ENCODE measurements around the gene TRAF3IP3.
A peak's percentile ranks its signal among the peaks of the same experiment; 100 is the strongest.

TRAF3IP3 gene

DNA sequence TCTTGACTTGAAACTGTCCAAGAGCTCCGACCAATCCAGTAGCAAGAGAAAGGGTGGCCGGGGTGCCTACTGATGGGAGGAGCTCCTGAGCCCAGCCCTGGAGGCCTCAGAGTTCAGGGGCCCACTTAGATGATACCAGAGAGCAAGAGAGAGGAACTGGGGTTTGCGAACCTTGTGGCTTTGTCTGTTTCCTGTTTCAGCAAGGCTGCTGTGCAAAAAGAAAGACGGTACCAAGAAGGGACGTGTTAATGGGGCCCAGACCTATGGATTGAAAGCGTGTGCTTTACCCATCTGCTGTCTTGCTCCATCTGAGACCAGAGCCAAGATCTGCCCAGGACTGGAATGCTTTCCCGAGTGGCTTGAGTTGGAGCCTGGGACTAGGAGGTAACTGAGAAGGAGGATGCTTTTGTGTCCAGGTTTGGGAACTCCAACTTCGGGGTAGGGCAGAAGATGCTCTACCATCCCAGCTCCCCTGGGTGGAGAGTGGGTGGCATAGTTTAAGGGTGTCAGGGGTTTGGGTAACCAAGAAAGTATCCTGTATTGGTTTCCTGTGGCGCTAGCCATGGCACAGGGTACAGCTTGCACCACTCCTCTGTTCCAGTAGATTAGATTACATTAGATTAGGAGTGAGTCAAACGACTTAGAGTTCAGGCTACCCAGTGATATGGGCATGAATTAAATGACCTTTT lies at the start of gene TRAF3IP3:
Gene TRAF3IP3, plus strand, starts transcription at position 128 of the 689 bp plus-strand sequence. CDS start 3,987 bp downstream, outside the sequence.
- no peak within 1 kb of the TSS for H3K4me3 ChIP-seq (ENCODE audit: low read depth, low read length)

DNA sequence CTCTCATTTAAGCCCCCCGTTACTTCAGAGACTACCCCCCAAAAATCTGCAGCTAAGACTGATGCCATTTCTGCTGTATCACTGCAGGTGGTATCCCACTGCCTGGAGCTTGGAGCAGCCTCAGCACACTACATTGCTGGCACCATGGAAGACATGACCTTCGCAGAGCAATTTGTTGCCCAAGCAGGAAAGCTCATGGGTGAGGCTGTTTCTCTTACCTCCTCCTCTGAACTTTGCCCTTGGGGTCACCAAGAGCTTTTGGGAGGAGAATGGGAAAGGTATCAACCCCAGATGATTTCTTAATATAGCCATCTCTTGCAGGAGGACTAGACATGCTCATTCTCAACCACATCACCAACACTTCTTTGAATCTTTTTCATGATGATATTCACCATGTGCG lies 49.2 kb upstream of the TRAF3IP3 start:
- H3K4me3 ChIP-seq (ENCODE audit: low read depth, low read length), result no peak overlapping the region
- no peak for DNase-seq (ENCODE audit: low read depth)

More for the DNA sequence above, at the start of gene TRAF3IP3:
- DNase-seq (ENCODE audit: low read depth), result no peak

- no peak for DNase-seq (ENCODE audit: low read depth)
- H3K4me3 ChIP-seq (ENCODE audit: low read depth, low read length), result no peak overlapping the region
Measured at GRCh38 chr1:209707308-209707707, 48.5 kb upstream of the TRAF3IP3 start.

DNA sequence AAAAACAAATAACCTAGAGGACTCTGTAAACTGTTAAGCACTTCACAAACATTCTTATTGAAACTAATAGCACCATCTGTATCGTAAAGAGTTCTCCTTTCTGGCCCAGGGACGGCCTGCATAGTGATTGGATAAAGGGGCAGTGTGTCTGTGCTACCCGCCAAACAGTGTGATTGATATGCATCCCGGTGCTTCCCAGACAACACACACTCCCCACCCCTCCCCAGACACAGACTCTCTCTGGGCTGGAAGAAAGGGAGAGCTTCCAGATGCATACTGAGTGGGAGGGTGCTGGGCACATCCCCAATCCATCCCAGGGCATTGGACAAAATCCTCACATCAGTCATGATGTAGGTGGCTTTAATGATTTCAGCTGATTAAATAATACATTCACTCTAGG lies 47.6 kb upstream of the TRAF3IP3 start:
- DNase-seq (ENCODE audit: low read depth), result no peak
- H3K4me3 ChIP-seq (ENCODE audit: low read depth, low read length), result no peak overlapping the region

DNA sequence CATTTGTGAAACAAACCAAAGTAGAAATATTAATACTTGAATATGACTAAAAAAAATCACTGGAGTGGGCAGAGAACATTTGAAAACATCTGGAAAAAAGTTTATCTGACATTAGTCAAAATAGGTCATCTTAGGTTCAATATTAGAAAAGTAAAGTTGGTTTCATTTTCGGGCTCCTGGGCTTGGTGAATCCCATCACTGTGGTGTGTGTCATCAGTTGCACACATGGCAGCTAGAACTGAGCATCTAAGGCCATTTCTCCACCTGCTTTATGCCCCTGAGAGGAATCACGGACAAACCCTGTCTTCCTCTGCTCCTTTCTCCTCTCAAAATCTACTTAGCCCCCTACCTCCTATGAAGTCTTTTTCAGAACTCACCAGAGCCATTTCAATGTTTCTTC lies 45.8 kb upstream of the TRAF3IP3 start:
- no peak for DNase-seq (ENCODE audit: low read depth)
- no peak overlapping the region for H3K4me3 ChIP-seq (ENCODE audit: low read depth, low read length)

GRCh38 chr1:209710847-209711246 lies 45.0 kb upstream of the TRAF3IP3 start:
- H3K4me3 ChIP-seq (ENCODE audit: low read depth, low read length), result no peak overlapping the region
- no peak for DNase-seq (ENCODE audit: low read depth)

DNA sequence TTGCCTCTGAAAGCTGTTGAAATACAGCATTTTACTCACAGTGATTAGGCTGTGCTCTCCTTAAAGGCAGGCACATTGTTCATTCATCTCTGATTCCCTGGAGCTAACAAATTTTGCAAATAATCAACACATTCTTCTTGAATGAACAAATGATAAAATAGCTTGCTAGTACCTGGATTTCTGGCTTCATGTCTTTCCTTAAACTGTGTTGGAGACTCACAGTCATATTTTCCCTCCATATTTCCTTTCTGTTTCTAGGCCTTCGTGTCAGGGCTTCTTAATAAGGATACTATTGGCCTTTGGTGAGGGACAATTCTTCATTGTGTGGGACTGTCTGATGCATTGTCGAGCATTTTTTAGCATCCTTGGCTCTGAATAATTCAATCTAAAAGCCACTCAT lies 41.5 kb upstream of the TRAF3IP3 start:
- no peak overlapping the region for H3K4me3 ChIP-seq (ENCODE audit: low read depth, low read length)
- no peak for DNase-seq (ENCODE audit: low read depth)

DNA sequence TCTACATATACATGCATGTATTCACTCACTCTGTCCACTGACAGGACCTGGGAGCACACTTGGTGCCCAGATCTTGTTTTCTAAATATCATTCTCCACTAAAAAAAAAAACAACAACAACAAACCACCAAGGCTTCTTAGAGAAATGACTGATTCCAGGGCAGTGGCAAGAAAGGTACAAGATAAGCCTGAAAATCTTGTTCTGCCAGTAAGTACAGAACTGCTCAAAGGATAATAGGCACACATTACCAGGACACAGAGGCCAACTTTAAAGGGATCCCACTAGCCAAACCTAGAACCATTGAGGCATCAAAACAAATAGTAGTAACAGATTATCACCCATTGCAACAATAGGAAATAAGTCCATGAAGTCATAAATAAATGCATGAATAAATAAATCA lies 40.5 kb upstream of the TRAF3IP3 start:
- no peak overlapping the region for H3K4me3 ChIP-seq (ENCODE audit: low read depth, low read length)

DNA sequence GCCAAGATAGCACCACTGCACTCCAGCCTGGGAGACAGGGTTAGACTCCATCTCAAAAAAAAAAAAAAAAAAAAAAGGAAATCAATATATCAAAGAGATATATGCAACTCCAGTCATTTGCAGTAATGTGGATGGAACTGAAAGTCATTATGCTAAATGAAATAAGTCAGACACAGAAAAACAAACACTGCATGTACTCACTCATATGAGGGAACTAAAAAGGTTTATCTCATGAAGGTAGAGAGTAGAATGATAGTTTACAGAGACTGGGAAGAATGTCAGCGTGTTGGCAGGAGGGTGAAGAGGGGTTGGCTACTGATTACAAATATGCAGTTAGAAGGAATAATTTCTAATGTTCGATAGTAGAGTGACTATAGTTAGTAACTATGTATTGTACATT lies 38.0 kb upstream of the TRAF3IP3 start:
- no peak overlapping the region for H3K4me3 ChIP-seq (ENCODE audit: low read depth, low read length)
- no peak for DNase-seq (ENCODE audit: low read depth)

More for the DNA sequence above, 40.5 kb upstream of the TRAF3IP3 start:
- no peak for DNase-seq (ENCODE audit: low read depth)

DNA sequence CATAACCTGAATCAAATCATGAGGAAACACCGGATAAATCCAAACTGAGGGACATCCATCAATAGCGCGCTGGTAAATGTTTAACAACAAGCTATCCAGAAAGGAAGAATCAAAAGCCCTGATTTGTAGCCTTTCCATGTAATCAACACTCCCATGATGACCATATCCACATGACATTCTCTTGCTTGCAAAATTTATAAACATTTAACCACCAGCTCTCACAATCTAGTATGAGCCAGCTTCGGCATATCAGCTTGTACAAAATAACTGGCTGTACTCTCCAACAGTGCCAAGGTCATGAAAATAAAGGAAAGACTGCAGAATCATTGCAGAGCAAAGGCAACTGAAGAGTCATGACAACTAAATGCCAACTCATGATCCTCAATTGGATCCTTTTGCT lies 35.5 kb upstream of the TRAF3IP3 start:
- no peak overlapping the region for H3K4me3 ChIP-seq (ENCODE audit: low read depth, low read length)

DNA sequence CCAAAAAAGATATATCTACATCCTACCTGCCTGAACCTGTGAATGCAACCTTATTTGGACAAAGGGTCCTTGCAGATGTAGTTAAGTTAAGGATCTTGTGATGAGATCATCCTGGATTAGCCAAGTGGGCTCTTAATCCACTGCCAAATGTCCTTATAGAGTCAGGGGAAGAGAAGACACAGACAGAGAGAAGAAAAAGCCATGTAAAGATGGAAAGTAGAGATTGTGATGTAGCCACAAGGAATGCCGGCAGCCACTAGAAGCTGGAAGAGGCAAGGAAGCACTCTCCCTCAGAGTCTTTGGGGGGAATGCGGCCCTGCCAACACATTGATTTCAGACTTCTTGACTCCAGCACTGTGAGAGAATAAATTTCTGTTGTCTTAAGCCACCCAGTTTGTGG lies 35.0 kb upstream of the TRAF3IP3 start:
- no peak for DNase-seq (ENCODE audit: low read depth)
- no peak overlapping the region for H3K4me3 ChIP-seq (ENCODE audit: low read depth, low read length)

More for the DNA sequence above, 35.5 kb upstream of the TRAF3IP3 start:
- DNase-seq (ENCODE audit: low read depth), result no peak

GRCh38 chr1:209721323-209721722 lies 34.5 kb upstream of the TRAF3IP3 start:
- no peak for DNase-seq (ENCODE audit: low read depth)
- no peak overlapping the region for H3K4me3 ChIP-seq (ENCODE audit: low read depth, low read length)

GRCh38 chr1:209723265-209723664 lies 32.6 kb upstream of the TRAF3IP3 start:
- H3K4me3 ChIP-seq (ENCODE audit: low read depth, low read length), result no peak overlapping the region
- DNase-seq (ENCODE audit: low read depth), result no peak

DNA sequence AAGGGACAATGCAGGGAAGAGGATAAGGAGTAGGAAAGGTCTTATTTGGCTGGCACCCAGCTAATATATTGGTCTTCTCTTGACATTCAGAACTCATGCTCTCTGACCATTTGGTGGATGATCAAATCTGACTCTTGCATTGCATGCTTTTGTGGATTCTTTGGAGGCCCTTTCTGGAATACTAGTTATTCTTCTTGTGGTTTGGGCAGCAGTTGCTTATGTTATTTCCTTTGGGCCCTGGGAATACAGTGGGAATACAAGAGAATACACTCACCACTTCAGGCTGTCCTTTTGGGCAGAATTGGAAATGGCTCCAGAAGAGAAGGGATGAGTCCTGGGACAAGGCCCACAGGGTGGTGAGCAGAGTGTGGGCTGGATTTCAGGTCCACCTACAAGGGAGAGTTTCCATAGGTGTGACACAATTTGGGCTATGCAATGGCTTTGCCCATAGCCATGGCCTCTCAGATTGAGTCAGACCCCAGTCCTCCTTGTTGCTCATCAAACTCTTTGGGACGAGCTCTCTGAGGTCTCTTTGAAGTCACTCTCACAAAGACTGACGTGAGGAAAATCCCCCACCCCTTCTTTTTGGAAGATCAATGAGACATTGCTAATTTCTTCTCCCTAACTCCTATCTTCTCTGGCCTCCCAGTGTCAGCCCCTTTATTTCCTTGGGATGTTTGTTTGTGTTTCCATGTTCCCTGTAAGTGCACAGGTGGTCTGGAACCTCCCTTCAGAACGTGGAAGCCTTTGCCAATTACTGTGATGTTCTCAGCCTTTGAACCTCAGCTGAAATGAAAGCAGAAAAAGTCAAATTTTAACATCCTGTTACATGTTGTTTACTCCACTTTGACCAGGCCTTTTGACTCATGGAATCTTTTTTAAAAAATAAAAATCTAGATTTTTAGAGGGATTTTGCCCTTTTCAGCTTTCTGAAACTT lies 31.8 kb upstream of the TRAF3IP3 start:
- no peak overlapping the region for H3K4me3 ChIP-seq (ENCODE audit: low read depth, low read length)
- no peak for DNase-seq (ENCODE audit: low read depth)

DNA sequence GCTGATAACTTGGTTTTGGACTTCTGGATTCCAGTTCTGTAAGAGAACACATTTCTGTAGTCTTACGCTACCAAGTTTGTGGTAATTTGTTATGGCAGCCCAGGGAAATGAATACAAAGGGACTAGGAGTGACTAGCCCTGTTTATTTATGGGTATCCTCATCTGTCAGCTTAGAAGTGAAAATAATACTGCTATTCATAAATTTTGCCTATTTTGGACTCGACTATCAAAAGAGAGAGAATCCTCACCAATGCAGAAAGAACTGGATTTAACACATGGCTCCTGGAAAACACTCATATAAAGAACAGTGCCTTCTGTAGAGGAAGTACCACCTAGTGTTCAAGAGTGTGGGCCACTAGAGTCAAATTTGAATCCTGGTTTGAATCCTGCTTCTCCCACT lies 28.6 kb upstream of the TRAF3IP3 start:
- DNase-seq (ENCODE audit: low read depth), result no peak
- H3K4me3 ChIP-seq (ENCODE audit: low read depth, low read length), result no peak overlapping the region

GRCh38 chr1:209727785-209728184 lies 28.1 kb upstream of the TRAF3IP3 start:
- no peak for DNase-seq (ENCODE audit: low read depth)
- H3K4me3 ChIP-seq (ENCODE audit: low read depth, low read length), result no peak overlapping the region

- no peak overlapping the region for H3K4me3 ChIP-seq (ENCODE audit: low read depth, low read length)
- DNase-seq (ENCODE audit: low read depth), result no peak
Measured at GRCh38 chr1:209728466-209728865, 27.4 kb upstream of the TRAF3IP3 start.

GRCh38 chr1:209729436-209729835 lies 26.4 kb upstream of the TRAF3IP3 start:
- no peak overlapping the region for H3K4me3 ChIP-seq (ENCODE audit: low read depth, low read length)
- no peak for DNase-seq (ENCODE audit: low read depth)

- no peak for DNase-seq (ENCODE audit: low read depth)
Measured at GRCh38 chr1:209732725-209733124, 23.1 kb upstream of the TRAF3IP3 start.

GRCh38 chr1:209733409-209734192 lies 22.3 kb upstream of the TRAF3IP3 start:
- H3K4me3 ChIP-seq (ENCODE audit: low read depth, low read length), result no peak overlapping the region

More at GRCh38 chr1:209732725-209733124, 23.1 kb upstream of the TRAF3IP3 start:
- H3K4me3 ChIP-seq (ENCODE audit: low read depth, low read length), result no peak overlapping the region

More at GRCh38 chr1:209733409-209734192, 22.3 kb upstream of the TRAF3IP3 start:
- DNase-seq (ENCODE audit: low read depth), result peak; percentile 50

All from skeletal muscle cell (primary cell).